GM08714 (cell line): ENCODE measurements around the gene KRTAP4-11.
"Not testable (repeated sequence)": the region's sequence is repeated elsewhere in the genome, so short reads cannot be mapped to it uniquely, and the experiment has no call there.

ENCODE experiments used
- H3K4me3 ChIP-seq: fragments of 200-500 bp; sonication (Bioruptor generic); 2 replicates; pipeline ENCODE4 v1.5.1; 2014; ENCODE audit warnings: mild to moderate bottlenecking, low read length, inconsistent platforms
- ZNF274 ChIP-seq: IDR thresholded peaks from 2 replicates; pipeline ENCODE4 v1.6.1; 2012; ENCODE audit warnings: mild to moderate bottlenecking, low read depth, low read length

Gene KRTAP4-11

GRCh38 chr17:41133880-41134735, 15.9 kb upstream of the KRTAP4-11 start:
- no peak overlapping the region for H3K4me3 ChIP-seq
- no peak for TF ChIP-seq ZNF274

GRCh38 chr17:41131979-41132378, 13.8 kb upstream of the KRTAP4-11 start:
- no peak for TF ChIP-seq ZNF274
- H3K4me3 ChIP-seq, result no peak overlapping the region

- no peak overlapping the region for H3K4me3 ChIP-seq
- no peak for TF ChIP-seq ZNF274
Measured at GRCh38 chr17:41127371-41127770, 9.2 kb upstream of the KRTAP4-11 start.

- no peak overlapping the region for H3K4me3 ChIP-seq
- no peak for TF ChIP-seq ZNF274
Measured at GRCh38 chr17:41126412-41126811, 8.2 kb upstream of the KRTAP4-11 start.

GRCh38 chr17:41125064-41125463, 6.9 kb upstream of the KRTAP4-11 start:
- no peak overlapping the region for H3K4me3 ChIP-seq
- no peak for TF ChIP-seq ZNF274

GRCh38 chr17:41123991-41124371, 5.8 kb upstream of the KRTAP4-11 start, which contains the start of gene KRTAP4-12:
Gene KRTAP4-12 (minus strand): TSS chr17:41124182. CDS start chr17:41124122, 60 bp downstream.
- H3K4me3 ChIP-seq, result not testable (repeated sequence)

- not testable (repeated sequence) for H3K4me3 ChIP-seq
Measured at GRCh38 chr17:41123292-41123990, 5.3 kb upstream of the KRTAP4-11 start.

- TF ChIP-seq ZNF274, result no peak
- H3K4me3 ChIP-seq, result no peak overlapping the region
Measured at GRCh38 chr17:41121742-41122141, 3.6 kb upstream of the KRTAP4-11 start.

- H3K4me3 ChIP-seq, result not testable (repeated sequence)
Measured at GRCh38 chr17:41119696-41120690, 1.8 kb upstream of the KRTAP4-11 start.

GRCh38 chr17:41118721-41119120, 548 bp upstream of the KRTAP4-11 start:
- H3K4me3 ChIP-seq, result no peak overlapping the region
- no peak for TF ChIP-seq ZNF274

GRCh38 chr17:41116297-41116696, 1.9 kb downstream of the KRTAP4-11 start:
- TF ChIP-seq ZNF274, result no peak
- no peak overlapping the region for H3K4me3 ChIP-seq

- H3K4me3 ChIP-seq, result no peak overlapping the region
- TF ChIP-seq ZNF274, result no peak
Measured at GRCh38 chr17:41111151-41111885, 6.9 kb downstream of the KRTAP4-11 start.

GRCh38 chr17:41108728-41109386, 9.3 kb downstream of the KRTAP4-11 start:
- H3K4me3 ChIP-seq, result not testable (repeated sequence)
